ENCODE measurements around the gene PARN.

PARN gene

DNA sequence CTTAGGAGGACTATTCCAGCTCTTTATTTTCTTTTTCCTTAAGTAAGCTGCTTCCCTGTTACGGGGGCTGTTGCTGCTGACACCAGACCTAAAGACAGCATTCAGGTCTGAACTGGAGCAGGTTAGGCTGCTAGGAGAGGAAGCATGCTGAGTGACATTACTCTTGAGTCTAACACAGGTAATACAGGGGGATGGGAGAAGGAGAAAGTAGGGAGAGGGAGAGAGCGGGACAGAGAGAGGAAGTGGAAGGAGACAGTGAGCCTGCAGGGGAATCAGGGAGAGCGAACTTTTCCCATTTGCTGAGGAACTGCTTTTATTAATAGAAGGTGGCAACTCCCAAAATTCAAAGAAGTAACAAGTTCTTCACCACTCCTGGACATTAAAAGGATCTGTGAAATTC lies 130.9 kb downstream of the PARN start:
- no peak for DNase-seq (ENCODE audit: low spot score)

DNA sequence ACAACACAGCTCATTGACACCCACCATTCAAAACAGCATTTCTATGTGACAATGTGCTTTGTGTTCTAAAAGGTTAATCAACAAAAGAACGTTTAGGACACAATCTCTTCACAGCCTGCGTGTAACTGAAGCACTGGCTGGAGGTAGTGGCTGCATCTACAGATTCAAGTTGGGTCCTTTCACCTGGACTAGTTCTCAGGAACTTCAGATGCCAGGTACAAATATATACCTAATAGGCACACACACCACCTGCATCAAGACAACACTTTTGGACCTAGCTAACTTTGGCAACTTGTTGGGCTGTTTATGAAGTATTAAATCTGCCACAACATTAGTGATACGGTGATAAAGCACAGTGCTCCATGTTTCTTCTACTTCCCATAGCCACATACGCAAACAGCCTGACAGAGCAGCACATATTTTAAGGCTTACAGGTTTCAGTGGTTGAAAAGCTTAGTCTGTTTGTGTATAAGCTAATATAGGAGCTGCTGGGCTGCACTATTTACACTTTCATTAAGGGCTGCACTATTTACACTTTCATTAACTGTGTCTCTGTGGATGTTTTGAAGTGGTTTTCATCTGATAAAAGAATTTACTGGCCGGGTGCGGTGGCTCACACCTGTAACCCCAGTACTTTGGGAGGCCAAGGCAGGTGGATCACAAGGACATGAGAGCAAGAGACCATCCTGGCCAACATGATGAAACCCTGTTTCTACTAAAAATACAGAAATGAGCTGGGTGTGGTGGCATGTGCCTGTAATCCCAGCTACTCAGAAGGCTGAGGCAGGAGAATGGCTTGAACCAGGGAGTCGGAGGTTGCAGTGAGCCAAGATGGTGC lies 132.6 kb downstream of the PARN start:
- no peak for DNase-seq (ENCODE audit: low spot score)

DNA sequence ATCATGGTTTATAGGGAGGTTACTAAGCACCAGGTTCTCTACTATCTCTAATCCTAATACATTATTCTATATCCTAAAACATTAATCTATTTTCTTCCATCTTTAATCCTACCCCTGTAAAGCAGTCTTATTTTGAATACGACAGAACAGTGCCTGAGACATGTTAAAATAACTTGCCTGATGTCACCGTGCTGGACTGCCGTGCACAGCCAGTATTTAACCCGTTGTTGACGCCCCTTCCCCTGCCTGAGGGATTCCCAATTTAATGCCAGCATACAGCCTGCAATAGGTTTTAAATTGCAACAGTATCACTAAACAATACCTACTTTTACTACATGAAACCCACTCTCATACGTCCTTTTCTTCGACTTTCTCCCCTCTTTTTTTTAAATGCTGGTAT lies 133.3 kb downstream of the PARN start:
- DNase-seq (ENCODE audit: low spot score), result no peak

DNA sequence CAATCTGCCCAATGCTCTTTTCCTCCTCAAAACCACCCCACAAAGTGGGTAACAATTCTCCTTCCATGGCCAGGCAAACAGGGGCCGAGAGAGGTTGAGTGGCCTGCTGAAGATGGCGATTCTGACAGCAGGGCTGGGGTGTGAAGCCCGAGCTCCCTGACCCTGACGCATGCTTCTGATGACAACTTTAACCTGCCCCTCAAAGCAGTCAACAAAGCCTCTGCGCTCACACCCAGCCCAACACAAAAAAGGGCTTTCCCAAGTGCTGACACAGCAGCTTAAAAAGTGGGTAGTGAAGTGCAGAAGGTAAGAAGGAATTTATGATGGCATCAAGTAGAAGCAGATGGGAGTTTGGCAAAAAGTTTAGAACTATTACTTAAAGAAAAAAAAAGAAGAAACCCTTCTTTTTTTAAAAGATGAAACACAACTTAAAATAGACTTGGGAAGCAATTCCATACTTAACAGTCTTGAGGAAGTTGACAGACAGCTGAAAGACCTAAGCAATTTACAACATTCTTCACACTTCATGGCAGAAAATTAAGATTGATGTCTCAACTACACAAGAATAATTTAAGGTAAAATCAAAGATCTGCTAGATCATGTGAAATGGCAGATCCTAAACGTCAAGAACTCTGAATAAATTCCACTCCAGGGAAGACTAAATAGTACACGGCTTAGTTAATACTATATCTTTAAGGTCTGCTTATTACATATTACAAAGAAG lies 133.9 kb downstream of the PARN start:
- DNase-seq (ENCODE audit: low spot score), result no peak

DNA sequence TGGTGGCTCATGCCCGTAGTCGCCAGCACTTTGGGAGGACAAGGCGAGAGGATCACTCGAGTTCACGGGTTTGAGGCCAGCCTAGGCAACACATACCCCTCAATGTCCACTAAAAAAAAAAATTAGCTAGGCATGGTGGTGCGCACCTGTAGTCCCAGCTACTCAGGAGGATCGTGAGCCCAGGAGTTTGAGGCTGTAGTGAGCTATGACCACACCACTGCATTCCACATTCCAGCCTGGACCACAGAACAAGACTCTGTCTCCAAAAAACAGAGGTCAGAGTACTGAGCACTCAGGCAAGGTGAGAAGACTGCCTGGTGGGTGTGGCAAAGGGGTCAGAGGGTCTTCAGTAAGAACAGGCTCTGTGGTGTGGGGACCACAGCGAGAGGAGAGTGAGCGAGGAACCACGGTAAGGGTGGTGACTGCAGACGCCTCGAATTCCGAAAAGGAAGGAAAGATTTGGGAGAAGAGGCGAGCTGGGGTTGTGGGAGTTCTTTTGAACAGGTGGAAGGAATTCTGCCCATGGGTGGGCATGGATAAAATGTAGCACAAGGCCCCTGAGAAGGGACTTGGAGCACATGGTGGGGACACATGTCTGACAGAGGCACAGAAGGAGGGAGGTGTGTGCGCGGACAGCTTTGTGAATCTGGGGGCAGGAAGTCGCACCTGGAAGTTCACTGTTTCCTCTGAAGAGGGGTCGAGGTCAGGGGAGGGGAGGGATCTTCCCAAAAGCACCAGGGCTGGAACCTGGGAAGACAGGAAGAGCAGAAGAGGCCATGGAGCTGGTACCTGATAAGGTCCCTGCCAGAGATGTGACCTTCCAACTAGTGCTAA lies 134.6 kb downstream of the PARN start:
- no peak for DNase-seq (ENCODE audit: low spot score)

DNA sequence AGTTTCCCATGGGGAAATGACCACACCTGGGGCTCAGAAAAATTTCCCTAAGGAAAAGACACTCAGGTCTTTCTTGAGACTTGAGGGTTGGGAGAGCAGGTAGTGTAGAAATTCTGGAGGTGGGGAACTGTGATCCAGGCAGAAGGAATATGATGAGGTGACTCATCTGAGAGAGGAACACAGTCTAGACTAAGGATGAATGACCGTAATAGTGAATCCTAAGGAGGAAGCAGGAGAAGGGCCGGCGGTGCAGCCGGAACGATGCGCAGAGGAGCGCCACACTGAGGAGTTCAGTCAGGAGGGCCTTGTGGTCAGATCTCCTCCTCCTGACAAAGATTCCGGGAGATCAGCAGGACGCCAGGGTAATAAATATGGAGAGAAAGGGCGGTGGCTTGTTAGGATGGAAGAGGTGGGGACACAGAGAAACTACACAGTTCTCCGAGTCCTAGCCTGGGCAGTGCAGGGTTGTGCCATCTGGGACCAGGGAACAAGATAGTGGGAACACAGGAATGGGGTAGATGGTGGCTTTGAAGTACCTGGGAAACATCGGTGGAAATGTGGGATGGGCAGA lies 135.6 kb downstream of the PARN start:
- DNase-seq (ENCODE audit: low spot score), result no peak

DNA sequence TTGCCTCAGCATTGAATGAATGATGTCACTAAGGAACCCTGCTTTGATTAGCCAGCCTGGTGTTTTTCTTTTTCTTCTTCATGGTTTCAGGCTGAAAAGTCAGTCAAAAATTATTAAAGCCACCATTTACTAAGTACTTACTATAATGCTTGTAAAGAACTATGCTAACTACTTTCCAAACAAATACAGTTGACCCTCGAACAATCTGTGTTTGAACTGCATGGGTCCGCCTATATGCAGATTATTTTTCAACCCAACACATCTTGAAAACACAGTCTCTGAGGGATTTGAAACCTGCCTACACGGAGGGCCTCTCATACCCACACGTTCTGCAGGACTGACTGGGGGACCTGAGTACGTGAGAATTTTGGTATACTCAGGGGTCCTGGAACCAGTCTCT lies 136.3 kb downstream of the PARN start:
- no peak for DNase-seq (ENCODE audit: low spot score)

DNA sequence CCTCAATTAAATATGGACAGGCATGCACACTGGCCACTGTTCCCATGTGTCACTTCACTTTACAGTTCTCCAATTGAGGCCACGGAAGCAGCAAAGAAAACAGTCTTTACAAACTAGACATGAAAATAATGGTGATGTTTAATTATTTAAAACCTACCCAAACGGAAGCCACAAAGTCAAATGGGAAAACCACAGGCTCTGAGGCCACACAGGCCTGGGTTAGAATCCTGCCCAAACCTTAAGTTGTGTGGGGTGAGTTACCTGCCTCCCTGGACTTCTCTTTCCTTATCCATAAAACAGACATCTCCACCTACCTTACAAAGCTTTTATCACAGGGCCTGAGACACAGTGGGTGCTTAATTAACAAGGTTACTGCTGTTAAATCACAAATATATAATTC lies 137.4 kb downstream of the PARN start:
- no peak for DNase-seq (ENCODE audit: low spot score)

DNA sequence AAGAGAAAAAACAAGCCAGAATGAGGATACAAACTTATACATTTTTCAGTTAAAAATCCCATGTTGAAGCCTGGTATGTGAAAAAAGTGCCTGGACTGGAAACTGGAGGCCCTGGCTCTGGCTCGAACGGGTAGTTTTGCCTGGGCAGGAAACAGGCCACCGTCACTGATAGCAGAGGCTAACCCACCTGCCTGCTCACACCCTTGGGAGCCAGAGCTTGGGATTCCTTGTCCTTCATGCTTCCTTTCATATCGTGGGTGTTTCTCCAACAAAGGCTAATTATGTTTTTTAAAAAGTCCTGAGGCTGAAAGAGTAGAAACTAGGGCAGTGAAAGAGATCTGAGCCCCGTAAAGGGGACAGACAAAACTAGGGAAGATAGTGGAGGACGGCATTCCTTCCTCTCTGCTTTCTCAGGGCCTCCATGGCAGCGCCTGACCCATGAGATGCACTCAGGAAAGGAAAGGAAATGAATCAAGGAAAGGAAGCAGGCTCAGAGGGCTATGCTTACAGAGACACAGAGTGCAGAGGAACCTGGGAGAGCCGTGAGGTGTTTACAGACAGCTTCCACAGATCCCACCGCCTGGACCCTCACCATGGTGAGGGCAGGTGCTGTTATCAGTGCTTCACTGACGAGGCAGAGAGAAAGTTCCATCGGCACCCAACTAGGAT lies 138.1 kb downstream of the PARN start:
- no peak for DNase-seq (ENCODE audit: low spot score)

DNA sequence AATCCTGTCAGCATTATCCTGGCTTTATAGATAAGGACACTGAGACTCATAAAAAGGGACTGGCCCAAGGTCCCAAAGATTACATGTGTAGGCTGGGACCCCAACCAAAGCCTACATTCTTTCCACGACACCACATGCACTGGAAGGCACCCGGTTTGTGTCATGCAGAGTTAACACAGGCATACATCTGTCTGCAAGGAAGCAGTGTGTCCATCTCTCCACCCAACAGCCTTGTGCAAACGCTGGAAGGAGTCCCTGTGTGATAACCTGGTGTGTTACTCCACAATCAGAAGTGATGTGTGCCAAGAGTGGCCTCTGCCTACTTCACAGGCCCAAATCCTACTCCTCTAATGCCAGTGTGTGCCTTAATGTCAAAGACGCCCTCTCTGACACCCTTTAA lies 139.8 kb downstream of the PARN start:
- no peak for DNase-seq (ENCODE audit: low spot score)

DNA sequence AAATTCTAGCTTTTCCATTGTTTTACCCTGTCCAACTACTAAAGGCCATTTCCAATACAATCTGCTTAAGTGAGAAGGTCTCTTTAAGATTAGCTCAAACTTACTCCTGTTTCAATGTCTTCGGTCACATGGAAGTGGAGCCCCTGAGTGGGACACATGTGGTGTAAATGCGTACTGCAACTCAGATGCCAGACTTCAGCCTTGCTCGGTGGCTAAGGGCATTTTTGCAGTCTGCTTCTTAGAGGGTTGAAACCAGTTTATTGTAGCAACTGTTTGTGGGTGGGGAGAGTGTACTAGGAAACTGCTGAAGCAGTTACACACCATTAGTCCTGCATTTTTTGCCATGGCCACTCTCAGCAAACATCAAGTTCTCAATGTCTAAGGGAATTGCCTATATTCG lies 140.6 kb downstream of the PARN start:
- no peak for DNase-seq (ENCODE audit: low spot score)

DNA sequence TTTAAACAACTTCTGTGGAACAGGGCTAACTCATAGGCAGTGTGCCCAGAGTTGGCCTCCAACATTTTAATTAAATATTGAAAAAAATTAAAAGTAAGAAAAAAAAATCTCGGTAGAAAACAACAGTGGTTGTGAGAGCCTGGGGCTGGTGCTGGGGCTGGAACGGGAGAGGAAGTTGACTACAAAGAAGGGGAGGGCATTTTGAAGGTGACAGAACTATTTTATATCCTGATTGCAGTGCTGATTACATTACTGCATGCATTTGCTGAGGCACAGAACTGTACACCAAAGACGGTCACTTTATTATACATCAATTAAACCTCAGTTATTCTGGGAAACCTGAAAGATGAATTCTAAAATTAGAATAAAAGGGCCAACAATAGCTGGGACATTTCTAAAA lies 142.5 kb downstream of the PARN start:
- DNase-seq (ENCODE audit: low spot score), result no peak

DNA sequence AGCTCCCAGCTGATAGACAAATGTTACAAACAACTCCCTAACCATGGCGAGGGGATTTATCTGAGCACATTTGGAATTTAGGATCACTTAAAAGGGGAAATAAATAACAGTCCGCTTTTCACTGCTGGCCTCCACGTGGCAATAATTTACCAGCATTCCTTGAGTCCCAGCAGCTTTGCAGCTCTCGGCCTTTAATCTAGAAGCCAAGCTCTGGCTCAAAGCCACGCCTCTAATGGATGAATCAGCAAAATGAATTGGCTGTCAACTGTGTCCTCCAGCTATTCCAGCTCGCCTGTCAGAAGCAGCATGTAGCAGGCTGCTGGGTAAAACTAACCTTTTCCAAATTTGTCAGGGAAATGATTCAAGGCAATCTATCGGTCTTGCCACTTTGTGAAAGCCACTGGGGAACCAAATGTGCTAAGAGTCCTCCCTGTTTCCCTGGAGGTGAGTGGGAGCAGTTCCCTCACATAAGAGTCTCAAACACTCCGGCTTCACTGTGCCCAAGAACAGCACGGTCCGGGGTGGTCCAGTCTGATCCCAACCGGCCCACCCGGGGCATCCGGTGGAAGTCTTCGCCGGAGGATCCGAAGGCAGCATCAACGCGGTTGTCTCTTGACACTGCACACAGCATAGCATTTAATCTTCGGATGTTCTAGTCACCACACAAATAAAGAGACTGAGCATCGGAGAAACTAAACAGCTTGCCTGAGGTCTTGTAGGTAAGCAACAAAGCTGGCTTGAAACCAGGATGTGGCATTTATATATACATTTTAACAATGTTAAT lies 143.3 kb downstream of the PARN start:
- DNase-seq (ENCODE audit: low spot score), result no peak

DNA sequence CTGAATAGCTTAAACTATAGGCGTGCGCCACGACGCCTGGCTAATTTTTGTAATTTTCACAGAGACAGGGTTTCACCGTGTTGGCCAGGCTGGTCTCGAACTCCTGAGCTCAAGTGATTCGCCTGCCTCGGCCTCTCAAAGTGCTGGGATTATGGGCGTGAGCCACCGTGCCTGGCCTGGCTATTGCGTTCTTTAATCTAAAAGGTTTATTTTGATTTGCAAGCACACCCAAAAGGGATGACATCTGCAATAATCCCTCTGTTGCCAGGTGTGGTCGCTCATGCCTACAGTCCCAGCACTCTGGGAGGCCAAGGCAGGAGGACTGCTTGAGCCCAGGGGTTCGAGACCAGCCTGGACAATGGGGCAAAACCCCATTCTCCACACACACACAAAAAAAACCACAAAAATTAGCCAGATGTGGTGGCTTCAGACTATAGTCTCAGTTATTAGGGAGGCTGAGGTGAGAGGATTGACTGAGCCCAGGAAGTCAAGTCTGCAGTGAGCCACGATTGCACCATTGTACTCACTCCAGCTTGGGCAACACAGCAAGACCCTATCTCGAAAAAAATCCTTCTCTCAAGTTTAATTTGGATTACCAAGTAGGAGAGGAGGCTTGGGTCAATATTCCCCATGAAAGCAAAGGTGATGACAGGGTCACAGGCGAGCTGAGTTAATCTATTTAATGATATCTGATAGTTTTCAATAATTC lies 144.1 kb downstream of the PARN start:
- DNase-seq (ENCODE audit: low spot score), result no peak

DNA sequence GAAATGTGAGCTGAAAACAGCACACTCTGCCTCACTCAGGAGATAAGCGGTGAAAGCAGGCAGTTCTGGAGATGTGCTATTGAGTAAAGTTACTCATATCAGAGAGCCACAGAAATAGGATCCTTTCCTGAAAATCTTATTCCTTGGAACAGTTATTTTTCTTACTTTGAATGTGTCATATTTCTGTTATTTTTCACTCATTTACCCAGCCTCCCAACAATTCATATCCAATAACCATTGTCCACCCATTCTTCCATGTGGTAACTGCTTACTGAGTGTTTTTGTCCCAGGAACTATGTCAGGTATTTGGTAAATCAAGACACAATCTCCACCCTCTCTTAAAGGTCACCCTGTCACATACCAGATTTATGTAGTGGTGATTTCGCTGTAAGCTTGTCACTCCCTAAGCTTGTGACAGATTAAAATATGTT lies 144.9 kb downstream of the PARN start:
- no peak for DNase-seq (ENCODE audit: low spot score)

DNA sequence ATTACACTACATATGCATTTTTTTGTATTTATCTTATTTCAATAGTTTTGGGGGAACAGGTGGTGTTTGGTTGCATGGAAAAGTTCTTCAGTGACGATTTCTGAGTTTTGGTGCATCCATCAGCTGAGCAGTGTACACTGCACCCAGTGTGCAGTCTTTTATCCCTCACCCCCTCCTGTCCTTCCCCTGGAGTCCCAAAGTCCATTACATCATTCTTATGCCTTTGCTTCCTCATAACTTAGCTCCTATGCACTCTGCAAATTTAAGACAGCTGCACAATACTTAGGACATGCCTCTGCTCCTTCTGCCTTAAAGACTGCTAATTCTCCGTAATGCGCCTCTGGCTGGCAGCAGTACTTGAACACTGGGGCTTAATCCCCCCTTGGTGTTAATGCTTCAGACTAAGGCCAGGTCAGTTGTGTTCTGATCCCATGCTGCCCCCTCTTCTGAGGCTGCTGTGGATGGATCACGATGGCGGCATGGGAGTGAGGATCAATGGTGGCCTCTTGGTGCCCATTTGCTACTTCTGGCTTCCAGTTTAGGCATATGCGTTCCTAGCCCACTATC lies 146.2 kb downstream of the PARN start:
- DNase-seq (ENCODE audit: low spot score), result no peak

DNA sequence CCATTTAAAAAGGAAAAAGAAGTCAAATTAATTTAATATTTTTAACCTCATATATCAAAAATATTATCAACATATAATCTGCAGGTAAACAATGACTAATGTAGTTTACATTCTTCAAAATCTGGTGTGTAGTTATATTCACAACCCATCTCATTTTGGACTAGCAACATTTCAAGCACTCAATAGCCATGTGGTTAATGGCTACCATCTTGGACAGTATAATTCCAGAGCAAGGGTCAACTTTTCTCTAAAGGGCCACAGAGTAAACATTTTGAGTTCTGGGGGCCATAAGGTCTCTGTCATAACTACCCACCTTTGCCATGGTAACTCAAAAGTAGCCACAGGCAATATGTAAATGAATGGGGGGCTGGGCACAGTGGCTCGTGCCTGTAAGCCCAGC lies 153.9 kb downstream of the PARN start:
- DNase-seq (ENCODE audit: low spot score), result no peak

DNA sequence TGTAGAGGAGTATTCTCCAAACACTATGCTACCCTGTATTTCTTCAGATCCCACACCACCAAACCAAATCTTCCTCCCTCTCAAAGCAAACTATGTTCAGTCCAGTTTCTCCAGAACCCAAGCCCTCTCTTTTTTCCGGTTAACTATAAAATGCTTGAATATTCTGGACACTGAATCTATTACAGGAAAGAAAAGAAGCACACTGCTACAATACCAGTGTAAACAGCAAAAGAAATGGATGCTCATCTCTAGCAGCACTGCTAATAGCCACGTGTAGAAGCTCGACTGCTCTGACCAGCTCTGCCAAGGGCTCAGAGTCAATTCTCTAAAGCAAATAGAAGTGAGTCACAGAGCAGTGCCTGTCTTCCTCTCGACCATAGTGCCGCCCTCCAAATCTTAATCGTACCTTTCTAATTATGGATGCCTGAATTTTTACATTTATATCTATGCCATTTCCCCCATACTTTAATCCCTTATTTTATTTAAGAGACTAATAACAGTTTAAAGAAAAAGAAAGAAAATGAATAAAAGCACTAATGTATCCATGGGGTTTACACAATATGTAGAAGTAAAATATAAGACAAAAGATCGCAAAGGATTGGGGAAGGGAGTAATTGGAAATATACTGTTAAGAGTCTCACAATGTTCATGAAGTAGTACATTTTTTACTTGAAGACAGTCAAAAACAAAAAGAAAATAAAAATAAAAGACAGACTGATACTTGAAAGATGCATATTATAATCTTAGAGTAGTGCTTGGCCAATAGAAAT lies 154.5 kb downstream of the PARN start:
- DNase-seq (ENCODE audit: low spot score), result peak; percentile 25

DNA sequence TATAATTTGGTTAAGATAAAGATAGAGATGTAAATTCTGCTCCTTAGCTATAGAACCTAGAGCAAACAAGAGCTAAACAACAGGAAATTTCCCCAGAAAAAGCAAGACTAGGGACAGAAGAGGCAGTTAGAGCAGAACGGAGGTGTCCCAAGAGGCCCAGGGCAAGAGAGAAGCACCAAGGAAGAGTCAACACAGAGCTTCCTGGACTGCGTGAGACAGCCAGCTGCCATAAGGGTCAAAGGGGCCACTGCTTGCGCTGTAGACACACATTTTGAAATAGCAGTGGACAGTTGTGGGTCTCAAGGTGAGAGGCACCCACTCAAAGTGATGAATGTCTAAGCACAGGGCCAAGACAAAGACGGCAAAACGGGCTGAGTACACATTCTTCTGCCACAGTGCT lies 156.6 kb downstream of the PARN start:
- no peak for DNase-seq (ENCODE audit: low spot score)

All from HuH-7.5 (cell line).